Tibial artery (tissue), 4 donors: Measurements from ENCODE around the gene SPHK1.
A peak's percentile ranks its signal among the peaks of the same experiment; 100 is the strongest.

Experiments used
- DNase-seq, 2 donors: peaks; one replicate each; pipeline ENCODE4 v3.0.0-alpha.2; 2019
- H3K27ac ChIP-seq, 2 donors: fragments of 200-600 bp; sonication (generic) in 1 of 2; 1 replicate in 1 of 2; 2 replicates in 1 of 2; pipeline ENCODE4 v1.5.1; 2018 to 2019; ENCODE audit warnings: mild to moderate bottlenecking in 1 of 2
- H3K27me3 ChIP-seq, 2 donors: fragments of 200-600 bp; sonication (generic) in 1 of 2; one replicate each; pipeline versions ENCODE4 v1.5.1 to v1.6.0; 2016 to 2019
- H3K36me3 ChIP-seq, 3 donors: fragments of 200-600 bp; sonication (generic) in 2 of 3; one replicate each; pipeline ENCODE4 v1.5.1; 2016 to 2019; ENCODE audit warnings: mild to moderate bottlenecking in 2 of 3
- H3K4me1 ChIP-seq, 4 donors: fragments of 200-600 bp; sonication (generic) in 2 of 4; 1 replicate in 3 of 4; 2 replicates in 1 of 4; pipeline ENCODE4 v1.5.1; 2016 to 2019
- H3K4me3 ChIP-seq, 2 donors: fragments of 200-600 bp; sonication (generic) in 1 of 2; 1 replicate in 1 of 2; 2 replicates in 1 of 2; pipeline ENCODE4 v1.5.1; 2018 to 2019; ENCODE audit warnings: mild to moderate bottlenecking in 2 of 2
- H3K9me3 ChIP-seq, 3 donors: fragments of 200-600 bp; sonication (generic) in 1 of 3; one replicate each; pipeline ENCODE4 v1.5.1; 2016 to 2019
- CTCF ChIP-seq, 2 experiments: fragments of 200-600 bp in 1 of 2; fragments of 450-650 bp in 1 of 2; IDR thresholded peaks; one replicate each; pipeline ENCODE4 v1.5.1; 2017 to 2019; ENCODE audit warnings: antibody characterized with exemption in 2 of 2, mild to moderate bottlenecking in 1 of 2, moderate library complexity in 1 of 2
- intact Hi-C: fragments of 100-400 bp; cut with DNase I; formaldehyde crosslinking; loops from one replicate; pipeline ENCODE4 v1.15.0; 2023; ENCODE audit warnings: low total_unique reads

Gene SPHK1

DNA sequence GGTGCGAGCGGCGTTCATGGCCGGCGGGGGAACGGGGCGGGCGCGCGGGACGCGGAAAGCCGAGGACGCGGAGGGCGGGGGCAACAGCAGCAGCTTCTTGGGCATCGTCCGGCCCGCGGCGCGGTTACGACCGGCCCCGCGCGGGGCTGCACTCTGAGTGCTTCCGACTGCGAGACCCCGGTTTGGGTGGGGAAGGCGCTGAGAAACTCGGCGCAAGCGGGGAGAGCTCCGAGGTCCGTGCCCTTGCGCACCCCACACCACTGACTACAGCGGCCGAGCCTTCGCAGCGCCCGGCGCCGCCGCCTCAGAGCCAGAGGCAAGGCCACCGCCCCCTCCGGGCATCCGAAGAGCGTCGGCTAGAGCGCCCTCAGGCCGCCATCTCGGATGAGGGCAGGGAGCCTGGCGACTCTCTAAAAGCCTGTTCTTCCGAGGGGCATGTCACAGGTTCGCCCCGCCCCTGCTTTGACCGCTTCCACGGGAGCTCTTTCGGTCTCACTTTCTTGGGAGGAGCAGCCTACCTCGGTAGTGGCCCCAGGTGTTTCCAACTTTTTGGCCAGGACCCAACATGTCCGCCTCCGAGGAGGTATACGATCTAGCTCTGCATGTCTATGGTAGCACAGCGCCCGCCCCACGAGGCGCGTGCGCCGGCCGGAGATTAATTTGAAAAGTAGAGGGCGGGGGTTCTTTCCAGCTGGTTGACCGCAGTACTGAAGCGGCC lies 30.7 kb upstream of the SPHK1 start, which contains the start of gene PRPSAP1:
TSS of gene PRPSAP1 (minus strand) at position 318 of the 718 bp plus-strand sequence. CDS start at position 105, 213 bp downstream.
- intact Hi-C loops: no loop called here
- Histone ChIP-seq H3K36me3 (no peaks in the 10 kb centered on the region), H3K27me3 (peaks cover 0 to 3% of the 10 kb centered on the region in 2 donors), H3K27ac (peak within 1 kb of the TSS; percentile 74 to 81), H3K4me1 (peaks cover 0 to 26% (median 22%) of the 10 kb centered on the region in 4 donors), H3K4me3 (peak within 1 kb of the TSS; percentile 75 to 87), H3K9me3 (no peaks in the 10 kb centered on the region)
- peak; percentile 84 to 89 for DNase-seq
- TF ChIP-seq CTCF (IDR thresholded peaks at IDR 0.05): peak; percentile 37 to 53

- Histone ChIP-seq H3K27ac (peak overlapping the region; percentile 74 to 81), H3K9me3 (no peaks in the 10 kb centered on the region), H3K4me1 (peaks cover 0 to 26% (median 22%) of the 10 kb centered on the region in 4 donors), H3K4me3 (peak overlapping the region; percentile 75 to 87), H3K27me3 (peaks cover 0 to 3% of the 10 kb centered on the region in 2 donors), H3K36me3 (no peaks in the 10 kb centered on the region)
- DNase-seq: no peak
- no peak for TF ChIP-seq CTCF (IDR thresholded peaks at IDR 0.05)
- intact Hi-C loops: no loop called here
Measured at GRCh38 chr17:76354317-76354729, 30.1 kb upstream of the SPHK1 start.

GRCh38 chr17:76354747-76355310 lies 29.6 kb upstream of the SPHK1 start:
- H3K9me3 ChIP-seq: no peaks in the 10 kb centered on the region
- H3K36me3 ChIP-seq: no peaks in the 10 kb centered on the region
- peaks cover 0 to 26% (median 22%) of the 10 kb centered on the region in 4 donors for H3K4me1 ChIP-seq
- H3K27ac ChIP-seq: no peak overlapping the region
- H3K27me3 ChIP-seq: peaks cover 0 to 3% of the 10 kb centered on the region in 2 donors
- intact Hi-C loops: no loop called here
- no peak for DNase-seq
- TF ChIP-seq CTCF (IDR thresholded peaks at IDR 0.05): no peak
- peak overlapping the region in 1 of 2 donors; percentile 75 for H3K4me3 ChIP-seq

GRCh38 chr17:76356803-76357456 lies 27.5 kb upstream of the SPHK1 start:
- Histone ChIP-seq H3K36me3 (no peaks in the 10 kb centered on the region), H3K27me3 (peaks cover 0 to 3% of the 10 kb centered on the region in 2 donors), H3K4me3 (no peak overlapping the region), H3K9me3 (no peaks in the 10 kb centered on the region), H3K27ac (no peak overlapping the region), H3K4me1 (peaks cover 0 to 17% (median 13%) of the 10 kb centered on the region in 4 donors)
- DNase-seq: no peak
- intact Hi-C loops: no loop called here
- no peak for TF ChIP-seq CTCF (IDR thresholded peaks at IDR 0.05)

- TF ChIP-seq CTCF (IDR thresholded peaks at IDR 0.05): no peak
- DNase-seq: no peak
- no peaks in the 10 kb centered on the region for H3K36me3 ChIP-seq
- intact Hi-C loops: no loop called here
- H3K4me3 ChIP-seq: no peak overlapping the region
- no peaks in the 10 kb centered on the region for H3K9me3 ChIP-seq
- no peak overlapping the region for H3K27ac ChIP-seq
- H3K27me3 ChIP-seq: peaks cover 0 to 3% of the 10 kb centered on the region in 2 donors
- H3K4me1 ChIP-seq: peaks cover 0 to 15% (median 8%) of the 10 kb centered on the region in 4 donors
Measured at GRCh38 chr17:76357597-76358158, 26.7 kb upstream of the SPHK1 start.
